HepG2 (cell line): Measurements from ENCODE around the gene MYO1E. TPM values are rescaled to one million over a fixed set of nuclear protein-coding genes. Genes with fewer than 3 reads are reported as not detected.

Source experiments
- BCL3 ChIP-seq: sonication (generic); formaldehyde crosslinking; IDR thresholded peaks from 2 replicates; pipeline ENCODE4 v1.5.1; 2020; ENCODE audit warnings: mild to moderate bottlenecking, missing genetic modification reagents, moderate library complexity
- BCL6 ChIP-seq: IDR thresholded peaks from 2 replicates; pipeline ENCODE4 v1.6.1; 2016; ENCODE audit warnings: missing genetic modification reagents, missing compliant biosample characterization
- CEBPG ChIP-seq: IDR thresholded peaks from 2 replicates; pipeline ENCODE4 v1.6.1; 2016
- CREB1 ChIP-seq, 2 experiments: fragments of 450-650 bp in 1 of 2; IDR thresholded peaks; 2 replicates each; pipeline ENCODE4 v1.6.1; 2016 to 2017; ENCODE audit warnings: control low read depth in 1 of 2, mild to moderate bottlenecking in 1 of 2, missing compliant biosample characterization in 1 of 2, missing genetic modification characterization in 1 of 2
- DRAP1 ChIP-seq: IDR thresholded peaks from 2 replicates; pipeline ENCODE4 v1.6.1; 2016; ENCODE audit warnings: missing genetic modification reagents, missing compliant biosample characterization
- EEA1 ChIP-seq: sonication (generic); formaldehyde crosslinking; IDR thresholded peaks from 2 replicates; pipeline ENCODE4 v1.5.1; 2020; ENCODE audit warnings: mild to moderate bottlenecking, missing genetic modification reagents, borderline replicate concordance
- GLI4 ChIP-seq: sonication (generic); formaldehyde crosslinking; IDR thresholded peaks from 2 replicates; pipeline ENCODE4 v1.5.1; 2020; ENCODE audit warnings: missing genetic modification reagents, mild to moderate bottlenecking, moderate library complexity, borderline replicate concordance
- HDAC1 ChIP-seq: sonication (generic); formaldehyde crosslinking; IDR thresholded peaks from 2 replicates; pipeline ENCODE4 v1.5.1; 2020; ENCODE audit warnings: mild to moderate bottlenecking, missing genetic modification reagents
- HNRNPLL ChIP-seq: fragments of 200-400 bp; formaldehyde crosslinking; IDR thresholded peaks from 2 replicates; pipeline ENCODE4 v1.6.1; 2017; ENCODE audit warnings: mild to moderate bottlenecking, low read depth, low read length; ENCODE audit not compliant: poor library complexity, severe bottlenecking
- MZF1 ChIP-seq: sonication (generic); formaldehyde crosslinking; IDR thresholded peaks from 2 replicates; pipeline ENCODE4 v1.8.1; 2023; ENCODE audit warnings: mild to moderate bottlenecking, missing genetic modification reagents, borderline replicate concordance
- RERE ChIP-seq: IDR thresholded peaks from 2 replicates; pipeline ENCODE4 v1.6.1; 2016; ENCODE audit warnings: low read depth, missing genetic modification reagents, missing compliant biosample characterization
- SIN3A ChIP-seq: IDR thresholded peaks from 2 replicates; pipeline ENCODE4 v1.6.1; 2011; ENCODE audit warnings: low read depth, mild to moderate bottlenecking, control low read depth, low read length, borderline replicate concordance
- SIN3B ChIP-seq: fragments of 150-350 bp; IDR thresholded peaks from 2 replicates; pipeline ENCODE4 v1.6.1; 2014; ENCODE audit warnings: low read length
- SMAD1 ChIP-seq: sonication (generic); formaldehyde crosslinking; IDR thresholded peaks from 2 replicates; pipeline ENCODE4 v1.4.0; 2020; ENCODE audit warnings: missing genetic modification reagents, low read depth, mild to moderate bottlenecking, borderline replicate concordance
- TBL1XR1 ChIP-seq: fragments of 150-350 bp; IDR thresholded peaks from 2 replicates; pipeline ENCODE4 v1.6.1; 2014; ENCODE audit warnings: borderline replicate concordance, low read length; ENCODE audit not compliant: partially characterized antibody
- ZBTB14 ChIP-seq: sonication (generic); formaldehyde crosslinking; IDR thresholded peaks from 2 replicates; pipeline ENCODE4 v1.4.0; 2020; ENCODE audit warnings: missing genetic modification reagents
- ZNF138 ChIP-seq: sonication (generic); formaldehyde crosslinking; IDR thresholded peaks from 2 replicates; pipeline ENCODE4 v1.5.0; 2020; ENCODE audit warnings: mild to moderate bottlenecking, low read depth, missing genetic modification reagents
- ZNF317 ChIP-seq: sonication (generic); formaldehyde crosslinking; IDR thresholded peaks from 2 replicates; pipeline ENCODE4 v1.5.0; 2020; ENCODE audit warnings: mild to moderate bottlenecking, missing genetic modification reagents
- ZNF354B ChIP-seq: sonication (generic); formaldehyde crosslinking; IDR thresholded peaks from 2 replicates; pipeline ENCODE4 v1.8.0; 2022; ENCODE audit warnings: mild to moderate bottlenecking, missing genetic modification reagents
- ZNF619 ChIP-seq: sonication (generic); formaldehyde crosslinking; IDR thresholded peaks from 2 replicates; pipeline ENCODE4 v1.4.0; 2020; ENCODE audit warnings: mild to moderate bottlenecking, missing genetic modification reagents
- ZNF792 ChIP-seq: IDR thresholded peaks from 2 replicates; pipeline ENCODE4 v1.6.1; 2016
- polyA plus RNA-seq, 8 experiments: library from polyadenylated mRNA; depleted of rRNA in 3 of 8; stranded (reverse) in 7 of 8; unstranded in 1 of 8; fragments of >200 nt; fragmentation: Illumina TruSeq in 4 of 8; extraction: Trizol in 4 of 8; gene quantifications; 2 replicates each; pipeline versions ENCODE4 v1.2.1 to v1.2.3, GENCODE V29; 2011 to 2016; ENCODE audit warnings: low read depth in 4 of 8, missing spikeins in 1 of 8, mixed read lengths in 1 of 8; ENCODE audit not compliant: insufficient read depth in 1 of 8
- total RNA-seq, 5 experiments: library from RNA; depleted of rRNA; stranded (reverse); fragments of >200 nt; fragmentation: Illumina TruSeq; extraction: Trizol; gene quantifications; 2 replicates each; pipeline ENCODE4 v1.2.3, GENCODE V29; 2016; ENCODE audit warnings: low read depth in 1 of 5

MYO1E gene
- total and polyA plus RNA-seq, 2 of the 13 experiments (the other 11 are each of a cell fraction or from before 2014, with no cell fraction given), result 15.7 to 25.1 TPM

- no peak for TF ChIP-seq ZNF317 (CRISPR knock-in tag)
- TF ChIP-seq ZNF138 (CRISPR knock-in tag), result no peak; the same call in 1 of the 2 replicates
- 0 out of 2 replicates have a peak, but pooled peaks have one; percentile 71 for TF ChIP-seq EEA1 (CRISPR knock-in tag)
- no peak for TF ChIP-seq BCL6 (CRISPR knock-in tag)
- TF ChIP-seq RERE (CRISPR knock-in tag), result no peak
- peak; percentile 100 for TF ChIP-seq SIN3A
- TF ChIP-seq TBL1XR1, result no peak
- TF ChIP-seq SIN3B, result peak; percentile 98
- TF ChIP-seq ZNF354B, result no peak
- TF ChIP-seq BCL3 (CRISPR knock-in tag), result 0 out of 2 replicates have a peak, but pooled peaks have one; percentile 50
- TF ChIP-seq ZNF792 (CRISPR knock-in tag), result peak; percentile 26; the same call in 1 of the 2 replicates
- TF ChIP-seq HNRNPLL, result peak; percentile 72
- TF ChIP-seq CEBPG (CRISPR knock-in tag), result no peak
- TF ChIP-seq ZBTB14, result no peak
- peak; percentile 79 for TF ChIP-seq DRAP1 (CRISPR knock-in tag)
- peak; percentile 75; the same call in 1 of the 2 replicates for TF ChIP-seq ZNF619 (CRISPR knock-in tag)
- TF ChIP-seq HDAC1 (CRISPR knock-in tag), result peak; percentile 99
- TF ChIP-seq GLI4 (CRISPR knock-in tag), result no peak
- TF ChIP-seq MZF1 (CRISPR knock-in tag), result no peak
- TF ChIP-seq CREB1 (IDR thresholded peaks at IDR 0.05), result peak; percentile 44; the same call in 1 of the 2 replicates
- peak; percentile 65 for TF ChIP-seq CREB1 (CRISPR knock-in tag; IDR thresholded peaks at IDR 0.05)
- 0 out of 2 replicates have a peak, but pooled peaks have one; percentile 28 for TF ChIP-seq SMAD1 (CRISPR knock-in tag)
Observed at GRCh38 chr15:59104912-59105732, 267.5 kb downstream of the MYO1E start, which contains the start of gene CCNB2 (continued).
